Pancreas (tissue), 10 donors: ENCODE measurements around the gene GRIK1. TPM values are rescaled to one million over a fixed set of nuclear protein-coding genes. Genes with fewer than 3 reads are reported as not detected.

Experiments
- ATAC-seq, 4 donors: fragments of 200-7000 bp; cut with Tn5 transposase; one replicate each; pipeline versions ENCODE4 v1.8.0 to v1.9.1; 2020; ENCODE audit warnings: mild to moderate bottlenecking in 4 of 4, moderate library complexity in 4 of 4
- DNase-seq, 6 donors: peaks; one replicate each; pipeline ENCODE4 v3.0.0-alpha.2; 2020
- FAIRE-seq: peaks from 2 replicates; lab custom pipeline; 2012; peaks lifted over from hg19 to GRCh38; lab: Jason Lieb, UNC
- H3K27ac ChIP-seq, 4 donors: fragments of 200-600 bp; sonication (generic); 1 replicate in 3 of 4; 2 replicates in 1 of 4; pipeline versions ENCODE4 v1.5.0 to v1.8.0; 2020
- H3K27me3 ChIP-seq, 4 donors: fragments of 200-600 bp; one replicate each; pipeline ENCODE4 v1.8.0; 2021
- H3K36me3 ChIP-seq, 3 donors: fragments of 200-600 bp; sonication (generic) in 1 of 3; one replicate each; pipeline versions ENCODE4 v1.5.0 to v1.8.0; 2020 to 2021
- H3K4me1 ChIP-seq, 3 donors: fragments of 200-600 bp; one replicate each; pipeline ENCODE4 v1.8.0; 2021
- H3K4me3 ChIP-seq, 4 donors: fragments of 200-600 bp; sonication (generic) in 2 of 4; one replicate each; pipeline versions ENCODE4 v1.5.0 to v1.8.0; 2020 to 2021
- H3K9me3 ChIP-seq, 4 donors: fragments of 200-600 bp; one replicate each; pipeline ENCODE4 v1.8.0; 2021
- CTCF ChIP-seq, 4 donors: fragments of 200-600 bp; sonication (generic) in 3 of 4; IDR thresholded peaks; one replicate each; pipeline versions ENCODE4 v1.5.0 to v1.8.0; 2021; ENCODE audit warnings: antibody characterized with exemption in 4 of 4
- WGBS, 2 donors: extraction: QIAGEN DNeasy Blood & Tissue Kit; methylation state at CpG; one replicate each; pipeline ENCODE4 v1.1.7; 2013; 5-methylcytosine and 5-hydroxymethylcytosine counted together
- intact Hi-C, 3 donors: fragments of 100-400 bp; cut with DNase I; formaldehyde crosslinking; loops; one replicate each; pipeline versions ENCODE4 v1.11.1 to v1.14.2; 2022
- polyA plus RNA-seq, 2 donors: library from polyadenylated mRNA; stranded (reverse); fragments of 200-250 nt; gene quantifications; one replicate each; pipeline ENCODE4 v1.2.3, GENCODE V29; 2013
- total RNA-seq, 6 donors: library from RNA; stranded (reverse); fragmentation: NEBNext Ultra II Directional in 4 of 6; extraction: Animal tissue kit (Norgen Biotek cat#: 25700) in 4 of 6; gene quantifications; one replicate each; pipeline versions ENCODE4 v1.2.1 to v1.2.4, GENCODE V29; 2021 to 2023
- donor health status: healthy with polysubstance abuse.
- donor health status: DM: no; HTN: no; CAD: no; lungs with moderate emphysema.
- donor health status: DM: no; HTN: no; CAD: no.
- donor health status: control.
- donor health status: control.
- donor health status: Bipolar disorder and iron deficiency.
- donor health status: DM: yes; HTN: yes; CAD: no.
- donor health status: DM: no; HTN: no; CAD: no.
- donor health status: DM: no; HTN: no; CAD: no.
- donor health status: DM: yes; HTN: yes; CAD: no.

Gene GRIK1
- total and polyA plus RNA-seq, 8 donors = 0.02 to 0.09 (median 0.08) TPM; not detected in 5

GRCh38 chr21:29786496-29787360 is 153.1 kb downstream of the GRIK1 start:
- no peaks in the 10 kb centered on the region for H3K36me3 ChIP-seq
- intact Hi-C loops = no loop called here
- H3K27ac ChIP-seq = peak overlapping the region in 1 of 4 donors; percentile 6
- peaks cover 4 to 21% (median 16%) of the 10 kb centered on the region in 3 donors for H3K4me1 ChIP-seq
- H3K27me3 ChIP-seq = no peaks in the 10 kb centered on the region
- H3K9me3 ChIP-seq = no peaks in the 10 kb centered on the region
- ATAC-seq (peak; percentile 74 to 83 (median 76)), DNase-seq (no peak), FAIRE-seq (no peak)
- no peak for TF ChIP-seq CTCF (IDR thresholded peaks at IDR 0.05)
- H3K4me3 ChIP-seq = no peak overlapping the region
- WGBS, 2 donors = 16 to 17% methylated on average over 4 of the region's 4 CpGs

GRCh38 chr21:29777160-29777559 is 162.6 kb downstream of the GRIK1 start:
- WGBS, 2 donors = 52 to 56% methylated on average over 2 of the region's 2 CpGs
- H3K4me3 ChIP-seq = no peak overlapping the region
- no peaks in the 10 kb centered on the region for H3K9me3 ChIP-seq
- H3K36me3 ChIP-seq = no peaks in the 10 kb centered on the region
- intact Hi-C loops = no loop called here
- ATAC-seq (peak in 1 of 4 donors; percentile 17), DNase-seq (no peak), FAIRE-seq (no peak)
- no peaks in the 10 kb centered on the region for H3K4me1 ChIP-seq
- TF ChIP-seq CTCF (IDR thresholded peaks at IDR 0.05) = no peak
- H3K27ac ChIP-seq = no peak overlapping the region
- no peaks in the 10 kb centered on the region for H3K27me3 ChIP-seq

- Histone ChIP-seq H3K9me3 (no peaks in the 10 kb centered on the region), H3K36me3 (no peaks in the 10 kb centered on the region), H3K27ac (no peak overlapping the region), H3K4me1 (no peaks in the 10 kb centered on the region), H3K4me3 (no peak overlapping the region), H3K27me3 (no peaks in the 10 kb centered on the region)
- TF ChIP-seq CTCF (IDR thresholded peaks at IDR 0.05) = no peak
- no peak for ATAC-seq
- no peak for FAIRE-seq
- WGBS, 2 donors = 97 to 98% methylated on average over 1 of the region's 1 CpG
- no peak for DNase-seq
- intact Hi-C loops = no loop called here
These were observed 164.3 kb downstream of the GRIK1 start for GRCh38 chr21:29775462-29775861.

DNA sequence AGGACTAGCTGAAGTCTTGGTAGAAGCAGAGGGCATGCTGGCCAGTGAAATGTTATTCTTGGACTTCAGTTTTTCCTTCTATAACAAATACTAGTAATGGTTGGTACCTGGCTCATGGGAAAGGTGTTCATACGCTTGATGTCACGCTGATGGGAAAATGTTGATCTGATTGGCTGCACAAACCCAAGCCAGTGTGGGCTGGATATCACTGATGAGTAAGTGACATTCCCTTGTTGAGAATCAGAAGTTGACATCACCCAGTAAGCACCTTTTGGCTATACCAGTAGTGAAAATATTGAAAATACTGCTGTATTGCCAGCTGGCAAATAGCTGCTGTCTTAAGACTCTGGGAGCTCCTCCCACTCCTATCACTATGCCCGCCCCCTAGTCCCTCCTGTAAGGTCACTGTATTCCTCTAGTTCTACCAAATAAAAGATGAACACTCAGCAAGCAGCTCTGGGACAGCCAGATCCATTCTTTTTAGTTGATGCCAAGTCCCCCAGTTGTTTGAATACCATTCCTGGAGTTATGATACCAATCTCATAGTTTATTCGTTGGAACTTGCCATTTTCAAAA is 168.2 kb downstream of the GRIK1 start:
- no peak for TF ChIP-seq CTCF (IDR thresholded peaks at IDR 0.05)
- no peak for ATAC-seq
- no peak for DNase-seq
- Histone ChIP-seq H3K27ac (no peak overlapping the region), H3K27me3 (no peaks in the 10 kb centered on the region), H3K36me3 (no peaks in the 10 kb centered on the region), H3K4me3 (no peak overlapping the region), H3K9me3 (no peaks in the 10 kb centered on the region), H3K4me1 (no peaks in the 10 kb centered on the region)
- FAIRE-seq = no peak
- 88 to 92% methylated on average over 4 of the region's 4 CpGs for WGBS, 2 donors
- intact Hi-C loops = no loop called here

- no peak for FAIRE-seq
These were observed 176.1 kb downstream of the GRIK1 start for GRCh38 chr21:29763674-29764073.

More at GRCh38 chr21:29763674-29764073, 176.1 kb downstream of the GRIK1 start:
- DNase-seq = no peak
- Histone ChIP-seq H3K4me1 (no peaks in the 10 kb centered on the region), H3K4me3 (no peak overlapping the region), H3K36me3 (no peaks in the 10 kb centered on the region), H3K27me3 (no peaks in the 10 kb centered on the region), H3K9me3 (no peaks in the 10 kb centered on the region), H3K27ac (no peak overlapping the region)
- no peak for TF ChIP-seq CTCF (IDR thresholded peaks at IDR 0.05)
- peak in 1 of 4 donors; percentile 34 for ATAC-seq
- WGBS, 2 donors = 71 to 82% methylated on average over 4 of the region's 4 CpGs
- intact Hi-C loops = no loop called here
